Mesendoderm (in vitro differentiated cells): ENCODE measurements around the gene MTURN.

Source experiments
- DNase-seq: peaks from one replicate; pipeline ENCODE4 v3.0.0; 2013
- H2AK5ac ChIP-seq: 2 replicates; pipeline ENCODE4 v1.6.1; 2013; ENCODE audit warnings: low read length, inconsistent platforms
- H2BK120ac ChIP-seq: 2 replicates; pipeline ENCODE4 v1.6.1; 2013; ENCODE audit warnings: low read depth, mild to moderate bottlenecking, low read length, moderate library complexity, mixed read lengths
- H2BK15ac ChIP-seq: replicated peaks from 2 replicates; pipeline ENCODE4 v1.6.1; 2013; ENCODE audit warnings: low read depth, mild to moderate bottlenecking, moderate library complexity
- H2BK5ac ChIP-seq: 2 replicates; pipeline ENCODE4 v1.6.1; 2013; ENCODE audit warnings: low read length, inconsistent platforms
- H3K18ac ChIP-seq: 2 replicates; pipeline ENCODE4 v1.6.1; 2013; ENCODE audit warnings: mild to moderate bottlenecking, low read length, mixed read lengths
- H3K23ac ChIP-seq: one replicate; pipeline ENCODE4 v1.6.1; 2013; ENCODE audit warnings: low read length
- H3K27ac ChIP-seq: 2 replicates; pipeline ENCODE4 v1.5.1; 2013; ENCODE audit warnings: low read depth, mild to moderate bottlenecking, inconsistent platforms, low read length, moderate library complexity
- H3K27me3 ChIP-seq: 2 replicates; pipeline ENCODE4 v1.6.1; 2013; ENCODE audit warnings: low read length, control low read depth, mild to moderate bottlenecking, inconsistent platforms; ENCODE audit not compliant: insufficient read depth, poor library complexity
- H3K36me3 ChIP-seq: 2 replicates; pipeline ENCODE4 v1.6.1; 2013; ENCODE audit warnings: low read length, inconsistent platforms; ENCODE audit not compliant: control insufficient read depth, insufficient read depth
- H3K4ac ChIP-seq: one replicate; pipeline ENCODE4 v1.6.1; 2013; ENCODE audit warnings: low read depth, mild to moderate bottlenecking, low read length, moderate library complexity
- H3K4me1 ChIP-seq: 2 replicates; pipeline ENCODE4 v1.6.1; 2013; ENCODE audit warnings: low read depth, low read length, inconsistent platforms; ENCODE audit not compliant: control insufficient read depth
- H3K4me2 ChIP-seq: 2 replicates; pipeline ENCODE4 v1.6.1; 2013; ENCODE audit warnings: low read length
- H3K4me3 ChIP-seq: 2 replicates; pipeline ENCODE4 v1.5.1; 2013; ENCODE audit warnings: mild to moderate bottlenecking, low read length
- H3K56ac ChIP-seq: one replicate; pipeline ENCODE4 v1.6.1; 2013; ENCODE audit warnings: low read length
- H3K79me1 ChIP-seq: 2 replicates; pipeline ENCODE4 v1.6.1; 2013; ENCODE audit warnings: low read length, inconsistent platforms
- H3K79me2 ChIP-seq: 2 replicates; pipeline ENCODE4 v1.6.1; 2013; ENCODE audit warnings: mild to moderate bottlenecking, low read length; ENCODE audit not compliant: control insufficient read depth, insufficient read depth
- H3K9ac ChIP-seq: 2 replicates; pipeline ENCODE4 v1.6.1; 2013; ENCODE audit warnings: low read length, inconsistent platforms
- H4K5ac ChIP-seq: one replicate; pipeline ENCODE4 v1.6.1; 2013; ENCODE audit warnings: low read length
- H4K8ac ChIP-seq: one replicate; pipeline ENCODE4 v1.6.1; 2013; ENCODE audit warnings: low read depth, mild to moderate bottlenecking, control low read depth, low read length, moderate library complexity
- WGBS: extraction: QIAGEN DNeasy Blood & Tissue Kit; methylation state at CpG from one replicate; pipeline ENCODE4 v1.1.7; 2013; ENCODE audit warnings: low lambda C conversion rate, missing lambda C conversion rate; ENCODE audit not compliant: insufficient coverage; ENCODE audit errors: extremely low coverage; 5-methylcytosine and 5-hydroxymethylcytosine counted together

The MTURN gene

DNA sequence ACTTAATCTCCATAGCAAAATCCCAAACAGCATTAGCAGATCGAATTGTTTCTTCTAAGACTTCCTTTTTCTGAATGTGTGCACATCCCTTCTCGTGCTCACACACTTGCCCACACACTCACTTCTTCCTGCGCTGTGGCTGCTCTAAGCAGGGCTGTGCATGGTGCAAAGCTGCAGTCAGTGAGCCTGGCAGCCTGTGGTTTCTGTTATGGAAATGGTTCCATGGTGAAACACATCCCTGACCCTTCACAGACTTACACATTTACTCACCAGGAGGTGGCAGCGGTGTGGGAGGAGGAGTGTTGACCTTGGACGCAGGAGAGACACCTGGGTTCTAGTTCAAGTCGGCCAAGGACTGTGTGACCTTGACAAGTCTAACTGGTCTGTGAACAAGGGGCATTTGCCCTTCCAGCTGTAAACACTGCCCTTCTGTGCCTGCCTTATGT, 24.9 kb downstream of the MTURN start:
- no peaks in the 10 kb centered on the region for H3K79me2 ChIP-seq
- H3K27me3 ChIP-seq: no peaks in the 10 kb centered on the region
- no peaks in the 10 kb centered on the region for H3K79me1 ChIP-seq
- no peak overlapping the region for H3K4me3 ChIP-seq
- no peaks in the 10 kb centered on the region for H3K4me1 ChIP-seq
- H4K5ac ChIP-seq: no peak overlapping the region
- no CpG with 5 or more reads among the region's 6 CpGs for WGBS
- no peak overlapping the region for H2BK5ac ChIP-seq
- H3K18ac ChIP-seq: no peak overlapping the region
- H2BK120ac ChIP-seq: no peak overlapping the region
- H4K8ac ChIP-seq: no peak overlapping the region
- H3K9ac ChIP-seq: no peak overlapping the region
- DNase-seq: peak; percentile 49
- H3K4me2 ChIP-seq: no peak overlapping the region
- H3K36me3 ChIP-seq: no peaks in the 10 kb centered on the region
- no peak overlapping the region for H3K23ac ChIP-seq
- H3K27ac ChIP-seq: no peak overlapping the region
- H3K56ac ChIP-seq: no peak overlapping the region
- no peak overlapping the region for H2BK15ac ChIP-seq
- no peak overlapping the region for H2AK5ac ChIP-seq
- H3K4ac ChIP-seq: no peak overlapping the region

DNA sequence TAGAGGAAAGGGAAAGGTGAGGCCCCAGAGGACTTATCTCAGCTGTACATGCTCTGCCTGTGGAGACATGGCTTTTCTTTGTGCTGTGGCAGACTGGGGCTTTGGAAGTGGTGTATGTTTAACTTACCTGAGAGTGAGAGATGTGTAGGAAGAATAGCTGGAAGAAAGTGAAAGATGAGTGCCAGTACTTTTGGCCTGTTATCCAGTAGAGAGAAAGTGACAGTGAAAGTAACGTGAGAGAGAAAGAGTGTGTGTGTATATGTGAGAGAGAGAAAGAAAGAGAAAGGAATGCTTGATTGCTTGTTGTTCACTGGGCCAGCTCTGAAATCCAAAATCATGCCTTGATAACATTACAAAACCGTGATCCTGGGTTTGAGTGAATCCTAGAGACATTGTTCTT, 25.5 kb downstream of the MTURN start:
- Histone ChIP-seq H3K9ac (no peak overlapping the region), H2BK5ac (no peak overlapping the region), H3K4ac (no peak overlapping the region), H3K79me2 (no peaks in the 10 kb centered on the region), H2AK5ac (no peak overlapping the region), H3K4me2 (no peak overlapping the region), H3K56ac (no peak overlapping the region), H3K18ac (no peak overlapping the region), H3K4me1 (no peaks in the 10 kb centered on the region), H3K36me3 (no peaks in the 10 kb centered on the region), H3K79me1 (no peaks in the 10 kb centered on the region), H4K8ac (no peak overlapping the region), H3K23ac (no peak overlapping the region), H3K27me3 (no peaks in the 10 kb centered on the region), H3K27ac (no peak overlapping the region), H2BK120ac (no peak overlapping the region), H4K5ac (no peak overlapping the region), H3K4me3 (no peak overlapping the region), H2BK15ac (no peak overlapping the region)
- WGBS: 100% methylated on average over 1 of the region's 2 CpGs
- DNase-seq: no peak

DNA sequence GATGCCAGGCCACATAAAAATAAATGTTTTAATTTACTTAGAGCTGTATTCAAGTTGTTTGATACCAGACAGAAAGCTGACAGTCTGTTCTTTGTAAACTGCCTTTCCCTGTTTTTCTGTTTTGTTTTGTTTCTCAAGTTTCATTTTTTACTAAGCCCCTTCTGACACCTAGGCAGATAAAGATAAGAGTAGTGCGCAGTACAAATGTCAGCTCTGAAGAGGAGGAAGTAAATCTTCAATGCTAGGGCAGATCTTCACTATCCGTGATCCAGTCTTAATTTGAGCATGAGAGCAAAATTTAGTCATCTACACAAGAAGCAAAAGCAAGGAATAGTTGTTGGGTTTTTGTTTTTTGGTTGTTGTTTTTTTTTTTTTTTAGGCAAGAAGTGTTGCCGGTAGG, 27.3 kb downstream of the MTURN start:
- Histone ChIP-seq H3K4me3 (no peak overlapping the region), H3K18ac (no peak overlapping the region), H2AK5ac (no peak overlapping the region), H3K79me2 (no peaks in the 10 kb centered on the region), H3K23ac (no peak overlapping the region), H3K27me3 (no peaks in the 10 kb centered on the region), H3K56ac (no peak overlapping the region), H2BK5ac (no peak overlapping the region), H3K4ac (no peak overlapping the region), H4K8ac (no peak overlapping the region), H4K5ac (no peak overlapping the region), H3K79me1 (no peaks in the 10 kb centered on the region), H3K27ac (no peak overlapping the region), H3K36me3 (no peaks in the 10 kb centered on the region), H3K4me2 (no peak overlapping the region), H2BK120ac (no peak overlapping the region), H3K9ac (no peak overlapping the region), H2BK15ac (no peak overlapping the region), H3K4me1 (no peaks in the 10 kb centered on the region)
- no peak for DNase-seq
- no CpG with 5 or more reads among the region's 3 CpGs for WGBS

- Histone ChIP-seq H4K8ac (peak overlapping the region; percentile 65), H3K56ac (no peak overlapping the region), H3K79me1 (no peaks in the 10 kb centered on the region), H3K36me3 (no peaks in the 10 kb centered on the region), H2BK15ac (no peak overlapping the region), H3K23ac (no peak overlapping the region), H3K4me1 (no peaks in the 10 kb centered on the region), H3K4me3 (no peak overlapping the region), H2BK120ac (no peak overlapping the region), H3K9ac (no peak overlapping the region), H3K4ac (no peak overlapping the region), H3K27ac (no peak overlapping the region), H2AK5ac (no peak overlapping the region), H3K27me3 (no peaks in the 10 kb centered on the region), H3K18ac (no peak overlapping the region), H4K5ac (no peak overlapping the region), H2BK5ac (no peak overlapping the region), H3K4me2 (no peak overlapping the region), H3K79me2 (no peaks in the 10 kb centered on the region)
- no peak for DNase-seq
- no CpG with 5 or more reads among the region's 5 CpGs for WGBS
Observed at GRCh38 chr7:30162622-30163124, 27.9 kb downstream of the MTURN start.

DNA sequence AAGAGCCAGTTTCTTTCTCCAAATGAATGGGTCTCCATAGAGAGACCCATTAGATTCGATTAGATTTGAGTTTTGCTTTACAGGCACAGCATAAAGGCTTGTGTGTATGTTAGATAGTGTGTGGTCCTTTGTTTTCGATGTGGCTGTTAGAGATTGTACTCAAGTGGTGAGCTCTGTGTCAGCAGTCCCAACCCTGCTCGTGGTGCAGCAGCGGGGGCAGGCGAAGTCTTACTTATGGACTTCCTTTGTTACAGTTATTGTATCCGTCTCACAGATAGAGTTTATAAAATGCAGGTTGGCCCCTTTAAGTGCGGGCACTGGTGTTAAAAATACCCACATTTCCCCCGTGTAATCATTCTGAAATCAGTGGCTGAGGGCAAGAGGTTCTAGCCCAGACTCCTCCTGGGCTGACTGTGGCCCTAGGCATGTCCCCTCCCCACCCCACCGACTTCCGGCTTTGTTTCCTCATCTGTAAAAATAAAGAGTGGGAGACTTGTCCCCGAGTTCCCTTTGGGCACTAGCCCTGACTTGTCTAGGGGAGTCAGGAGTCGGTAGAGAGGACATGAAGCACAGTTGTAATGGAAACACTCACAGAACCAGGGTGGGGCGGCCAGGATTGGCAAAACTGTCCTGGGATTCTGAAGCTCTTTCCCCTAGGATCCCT, 28.6 kb downstream of the MTURN start:
- Histone ChIP-seq H3K79me2 (no peaks in the 10 kb centered on the region), H3K4ac (no peak overlapping the region), H4K5ac (no peak overlapping the region), H2AK5ac (no peak overlapping the region), H3K79me1 (no peaks in the 10 kb centered on the region), H3K4me3 (no peak overlapping the region), H3K36me3 (no peaks in the 10 kb centered on the region), H2BK120ac (no peak overlapping the region), H3K23ac (no peak overlapping the region), H2BK5ac (no peak overlapping the region), H3K56ac (peak overlapping the region; percentile 3), H4K8ac (no peak overlapping the region), H3K9ac (no peak overlapping the region), H3K27ac (no peak overlapping the region), H3K27me3 (no peaks in the 10 kb centered on the region), H3K4me1 (no peaks in the 10 kb centered on the region), H3K18ac (no peak overlapping the region), H2BK15ac (no peak overlapping the region), H3K4me2 (no peak overlapping the region)
- WGBS: no CpG with 5 or more reads among the region's 13 CpGs
- DNase-seq: no peak

GRCh38 chr7:30164567-30164966, 29.8 kb downstream of the MTURN start:
- Histone ChIP-seq H2BK120ac (no peak overlapping the region), H3K79me1 (no peaks in the 10 kb centered on the region), H3K27ac (no peak overlapping the region), H3K9ac (no peak overlapping the region), H3K4me2 (no peak overlapping the region), H3K4me3 (no peak overlapping the region), H2AK5ac (no peak overlapping the region), H3K56ac (no peak overlapping the region), H3K4me1 (no peaks in the 10 kb centered on the region), H3K18ac (no peak overlapping the region), H3K4ac (no peak overlapping the region), H3K27me3 (no peaks in the 10 kb centered on the region), H3K79me2 (no peaks in the 10 kb centered on the region), H3K23ac (no peak overlapping the region), H3K36me3 (no peaks in the 10 kb centered on the region), H4K5ac (no peak overlapping the region), H2BK15ac (no peak overlapping the region), H4K8ac (no peak overlapping the region), H2BK5ac (no peak overlapping the region)
- no CpG with 5 or more reads among the region's 6 CpGs for WGBS
- DNase-seq: peak; percentile 75
